Measurements from ENCODE around the gene PHC3. TPM values are rescaled to one million over a fixed set of nuclear protein-coding genes. Genes with fewer than 3 reads are reported as not detected.
A peak's percentile ranks its signal among the peaks of the same experiment; 100 is the strongest.

Gene PHC3, protein sequence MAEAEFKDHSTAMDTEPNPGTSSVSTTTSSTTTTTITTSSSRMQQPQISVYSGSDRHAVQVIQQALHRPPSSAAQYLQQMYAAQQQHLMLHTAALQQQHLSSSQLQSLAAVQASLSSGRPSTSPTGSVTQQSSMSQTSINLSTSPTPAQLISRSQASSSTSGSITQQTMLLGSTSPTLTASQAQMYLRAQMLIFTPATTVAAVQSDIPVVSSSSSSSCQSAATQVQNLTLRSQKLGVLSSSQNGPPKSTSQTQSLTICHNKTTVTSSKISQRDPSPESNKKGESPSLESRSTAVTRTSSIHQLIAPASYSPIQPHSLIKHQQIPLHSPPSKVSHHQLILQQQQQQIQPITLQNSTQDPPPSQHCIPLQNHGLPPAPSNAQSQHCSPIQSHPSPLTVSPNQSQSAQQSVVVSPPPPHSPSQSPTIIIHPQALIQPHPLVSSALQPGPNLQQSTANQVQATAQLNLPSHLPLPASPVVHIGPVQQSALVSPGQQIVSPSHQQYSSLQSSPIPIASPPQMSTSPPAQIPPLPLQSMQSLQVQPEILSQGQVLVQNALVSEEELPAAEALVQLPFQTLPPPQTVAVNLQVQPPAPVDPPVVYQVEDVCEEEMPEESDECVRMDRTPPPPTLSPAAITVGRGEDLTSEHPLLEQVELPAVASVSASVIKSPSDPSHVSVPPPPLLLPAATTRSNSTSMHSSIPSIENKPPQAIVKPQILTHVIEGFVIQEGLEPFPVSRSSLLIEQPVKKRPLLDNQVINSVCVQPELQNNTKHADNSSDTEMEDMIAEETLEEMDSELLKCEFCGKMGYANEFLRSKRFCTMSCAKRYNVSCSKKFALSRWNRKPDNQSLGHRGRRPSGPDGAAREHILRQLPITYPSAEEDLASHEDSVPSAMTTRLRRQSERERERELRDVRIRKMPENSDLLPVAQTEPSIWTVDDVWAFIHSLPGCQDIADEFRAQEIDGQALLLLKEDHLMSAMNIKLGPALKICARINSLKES
- total RNA-seq: 57.7 and 58.7 TPM in 2 replicates

GRCh38 chr3:170180908-170181885 lies at the start of gene PHC3:
PHC3 (minus strand) TSS chr3:170181733; CDS start chr3:170181715, 18 bp downstream.
- peak within 1 kb of the TSS; percentile 98 for H3K4me3 Mint-ChIP-seq
- peaks cover 25% of the 10 kb centered on the region for H3K36me3 Mint-ChIP-seq (ENCODE audit: low read depth)
- no peaks in the 10 kb centered on the region for H3K9me3 Mint-ChIP-seq
- intact Hi-C loops (cut with micrococcal nuclease): loop anchor here (1.0 to 10.0 kb wide), 13 partner anchors 10 to 728 kb away; partner anchors contain the start of genes EIF5A2, GPR160, PRKCI and RPL22L1
- H3K27me3 Mint-ChIP-seq (ENCODE audit: insufficient read depth): no peaks in the 10 kb centered on the region
- peak within 1 kb of the TSS; percentile 100 for H3K27ac Mint-ChIP-seq
- peaks cover 33% of the 10 kb centered on the region for H3K4me1 Mint-ChIP-seq (ENCODE audit: low read depth)
- peak; percentile 88 for DNase-seq (ENCODE audit: low spot score)

GRCh38 chr3:170228093-170228766 lies 46.7 kb upstream of the PHC3 start:
- Mint-ChIP-seq H3K4me1 (ENCODE audit: low read depth) (peaks cover 17% of the 10 kb centered on the region), H3K4me3 (no peak overlapping the region), H3K27me3 (ENCODE audit: insufficient read depth) (no peaks in the 10 kb centered on the region), H3K36me3 (ENCODE audit: low read depth) (peaks cover 2% of the 10 kb centered on the region), H3K27ac (no peak overlapping the region), H3K9me3 (no peaks in the 10 kb centered on the region)
- intact Hi-C loops (cut with micrococcal nuclease): no loop called here
- DNase-seq (ENCODE audit: low spot score): no peak

GRCh38 chr3:170226426-170226960 lies 45.0 kb upstream of the PHC3 start:
- intact Hi-C loops (cut with micrococcal nuclease): no loop called here

GRCh38 chr3:170225166-170225565 lies 43.6 kb upstream of the PHC3 start:
- peaks cover 25% of the 10 kb centered on the region for H3K4me1 Mint-ChIP-seq (ENCODE audit: low read depth)
- no peaks in the 10 kb centered on the region for H3K9me3 Mint-ChIP-seq
- H3K27me3 Mint-ChIP-seq (ENCODE audit: insufficient read depth): no peaks in the 10 kb centered on the region
- DNase-seq (ENCODE audit: low spot score): no peak
- intact Hi-C loops (cut with micrococcal nuclease): no loop called here
- no peaks in the 10 kb centered on the region for H3K36me3 Mint-ChIP-seq (ENCODE audit: low read depth)
- no peak overlapping the region for H3K4me3 Mint-ChIP-seq
- no peak overlapping the region for H3K27ac Mint-ChIP-seq

More at GRCh38 chr3:170226426-170226960, 45.0 kb upstream of the PHC3 start:
- Mint-ChIP-seq H3K27me3 (ENCODE audit: insufficient read depth) (no peaks in the 10 kb centered on the region), H3K4me3 (no peak overlapping the region), H3K9me3 (no peaks in the 10 kb centered on the region), H3K27ac (no peak overlapping the region), H3K36me3 (ENCODE audit: low read depth) (peaks cover 2% of the 10 kb centered on the region), H3K4me1 (ENCODE audit: low read depth) (peaks cover 25% of the 10 kb centered on the region)
- no peak for DNase-seq (ENCODE audit: low spot score)

- DNase-seq (ENCODE audit: low spot score): peak; percentile 14
- Mint-ChIP-seq H3K36me3 (ENCODE audit: low read depth) (no peaks in the 10 kb centered on the region), H3K27me3 (ENCODE audit: insufficient read depth) (no peaks in the 10 kb centered on the region), H3K4me3 (peak overlapping the region; percentile 94), H3K4me1 (ENCODE audit: low read depth) (peaks cover 25% of the 10 kb centered on the region), H3K27ac (peak overlapping the region; percentile 80), H3K9me3 (no peaks in the 10 kb centered on the region)
- intact Hi-C loops (cut with micrococcal nuclease): loop anchor here (1.0 to 5.0 kb wide), 9 partner anchors 34 to 686 kb away; partner anchors contain the start of genes EIF5A2, MYNN, PHC3 and SEC62
Measured at GRCh38 chr3:170222647-170223541, 41.4 kb upstream of the PHC3 start.

DNA sequence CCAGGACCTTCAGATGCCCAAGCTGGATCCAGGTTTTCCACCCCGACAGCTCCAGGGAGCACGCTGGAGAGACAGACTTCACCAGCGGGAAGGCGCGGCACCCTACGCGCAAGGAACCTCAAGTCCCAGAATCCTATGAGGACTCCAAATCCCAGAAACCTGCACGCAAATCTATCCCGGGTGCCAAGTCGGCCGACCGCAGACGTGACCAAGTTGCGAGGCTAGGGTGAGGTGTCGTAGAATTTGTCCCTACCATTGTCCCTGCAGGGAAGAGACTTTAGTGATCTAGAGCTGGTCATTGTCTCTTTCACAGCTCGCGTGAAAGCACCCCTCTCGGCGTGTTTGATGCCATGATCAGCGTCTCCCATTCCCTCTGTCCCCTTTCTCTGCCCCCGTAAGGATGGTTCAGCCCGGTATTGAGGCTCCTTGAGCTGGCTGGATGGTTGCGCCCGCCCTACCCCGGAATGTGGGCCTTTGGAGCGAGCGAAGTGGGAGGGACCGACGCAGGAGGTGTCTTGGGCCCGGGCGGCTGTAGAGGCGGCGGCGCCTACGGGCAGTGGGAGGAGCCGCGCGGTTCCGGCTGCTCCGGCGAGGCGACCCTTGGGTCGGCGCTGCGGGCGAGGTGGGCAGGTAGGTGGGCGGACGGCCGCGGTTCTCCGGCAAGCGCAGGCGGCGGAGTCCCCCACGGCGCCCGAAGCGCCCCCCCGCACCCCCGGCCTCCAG lies 40.6 kb upstream of the PHC3 start, which contains the start of gene PRKCI:
TSS of gene PRKCI (plus strand) at position 501 of the 723 bp plus-strand sequence. CDS start 246 bp downstream, outside the sequence.
- intact Hi-C loops (cut with micrococcal nuclease): loop anchor here (1.0 to 5.0 kb wide), 9 partner anchors 33 to 687 kb away; partner anchors contain the start of genes EIF5A2, MYNN, PHC3 and SEC62
- H3K36me3 Mint-ChIP-seq (ENCODE audit: low read depth): no peaks in the 10 kb centered on the region
- no peaks in the 10 kb centered on the region for H3K9me3 Mint-ChIP-seq
- peak within 1 kb of the TSS; percentile 94 for H3K4me3 Mint-ChIP-seq
- H3K27ac Mint-ChIP-seq: peak within 1 kb of the TSS; percentile 87
- peak; percentile 85 for DNase-seq (ENCODE audit: low spot score)
- peaks cover 25% of the 10 kb centered on the region for H3K4me1 Mint-ChIP-seq (ENCODE audit: low read depth)
- H3K27me3 Mint-ChIP-seq (ENCODE audit: insufficient read depth): no peaks in the 10 kb centered on the region

GRCh38 chr3:170220871-170221270 lies 39.3 kb upstream of the PHC3 start:
- H3K27ac Mint-ChIP-seq: no peak overlapping the region

DNA sequence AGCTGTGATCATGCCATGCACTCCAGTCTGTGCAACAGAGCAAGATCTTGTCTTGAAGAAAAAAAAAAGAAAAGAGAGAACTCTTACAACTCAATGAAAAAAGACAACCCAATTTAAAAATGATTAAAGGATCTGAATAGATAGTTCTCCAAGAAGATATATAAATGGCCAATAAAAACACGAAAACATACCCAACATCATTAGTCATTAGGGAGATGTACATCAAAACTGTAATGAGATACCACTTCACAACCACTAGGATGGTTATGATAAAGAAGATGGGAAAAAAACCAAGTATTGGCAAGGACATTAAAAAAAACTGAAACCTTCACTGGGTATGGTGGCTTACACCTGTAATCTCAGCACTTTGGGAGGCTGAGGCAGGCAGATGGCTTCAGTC lies 38.3 kb upstream of the PHC3 start:
- Mint-ChIP-seq H3K36me3 (ENCODE audit: low read depth) (no peaks in the 10 kb centered on the region), H3K27ac (no peak overlapping the region), H3K4me1 (ENCODE audit: low read depth) (peaks cover 20% of the 10 kb centered on the region), H3K27me3 (ENCODE audit: insufficient read depth) (peaks cover 2% of the 10 kb centered on the region), H3K4me3 (no peak overlapping the region), H3K9me3 (no peaks in the 10 kb centered on the region)
- intact Hi-C loops (cut with micrococcal nuclease): loop anchor here (5.0 kb wide), 1 partner anchor 647 kb away; no protein-coding TSS in a partner anchor
- no peak for DNase-seq (ENCODE audit: low spot score)

More at GRCh38 chr3:170220871-170221270, 39.3 kb upstream of the PHC3 start:
- H3K4me3 Mint-ChIP-seq: peak overlapping the region; percentile 70
- intact Hi-C loops (cut with micrococcal nuclease): loop anchor here (5.0 kb wide), 1 partner anchor 646 kb away; no protein-coding TSS in a partner anchor
- no peak for DNase-seq (ENCODE audit: low spot score)
- no peaks in the 10 kb centered on the region for H3K9me3 Mint-ChIP-seq
- peaks cover 25% of the 10 kb centered on the region for H3K4me1 Mint-ChIP-seq (ENCODE audit: low read depth)
- H3K27me3 Mint-ChIP-seq (ENCODE audit: insufficient read depth): no peaks in the 10 kb centered on the region
- no peaks in the 10 kb centered on the region for H3K36me3 Mint-ChIP-seq (ENCODE audit: low read depth)

- H3K4me1 Mint-ChIP-seq (ENCODE audit: low read depth): no peaks in the 10 kb centered on the region
- H3K27ac Mint-ChIP-seq: no peak overlapping the region
- H3K27me3 Mint-ChIP-seq (ENCODE audit: insufficient read depth): peaks cover 12% of the 10 kb centered on the region
- H3K36me3 Mint-ChIP-seq (ENCODE audit: low read depth): no peaks in the 10 kb centered on the region
- H3K9me3 Mint-ChIP-seq: peaks cover 5% of the 10 kb centered on the region
- H3K4me3 Mint-ChIP-seq: no peak overlapping the region
- intact Hi-C loops (cut with micrococcal nuclease): no loop called here
- no peak for DNase-seq (ENCODE audit: low spot score)
Measured at GRCh38 chr3:170211668-170212067, 30.1 kb upstream of the PHC3 start.

- peaks cover 12% of the 10 kb centered on the region for H3K27me3 Mint-ChIP-seq (ENCODE audit: insufficient read depth)
- peaks cover 5% of the 10 kb centered on the region for H3K9me3 Mint-ChIP-seq
- intact Hi-C loops (cut with micrococcal nuclease): no loop called here
- no peak for DNase-seq (ENCODE audit: low spot score)
- no peak overlapping the region for H3K27ac Mint-ChIP-seq
- H3K36me3 Mint-ChIP-seq (ENCODE audit: low read depth): no peaks in the 10 kb centered on the region
- no peak overlapping the region for H3K4me3 Mint-ChIP-seq
- H3K4me1 Mint-ChIP-seq (ENCODE audit: low read depth): no peaks in the 10 kb centered on the region
Measured at GRCh38 chr3:170207717-170208116, 26.2 kb upstream of the PHC3 start.

All from activated T-helper 1 cell treated with anti-CD3 and anti-CD28 coated beads, Interleukin-12 subunit alpha, Interleukin-12 subunit beta, Interleukin-2, Interleukin-4 antibody, amounts not matched to agents 30 ng/mL and 10 ng/mL and 1 ng/mL, durations not matched to agents 14 hours and 24 hours and 36 hours (primary cell).